ENCODE data around the gene PPM1N.

- TF ChIP-seq, protein P1, sequence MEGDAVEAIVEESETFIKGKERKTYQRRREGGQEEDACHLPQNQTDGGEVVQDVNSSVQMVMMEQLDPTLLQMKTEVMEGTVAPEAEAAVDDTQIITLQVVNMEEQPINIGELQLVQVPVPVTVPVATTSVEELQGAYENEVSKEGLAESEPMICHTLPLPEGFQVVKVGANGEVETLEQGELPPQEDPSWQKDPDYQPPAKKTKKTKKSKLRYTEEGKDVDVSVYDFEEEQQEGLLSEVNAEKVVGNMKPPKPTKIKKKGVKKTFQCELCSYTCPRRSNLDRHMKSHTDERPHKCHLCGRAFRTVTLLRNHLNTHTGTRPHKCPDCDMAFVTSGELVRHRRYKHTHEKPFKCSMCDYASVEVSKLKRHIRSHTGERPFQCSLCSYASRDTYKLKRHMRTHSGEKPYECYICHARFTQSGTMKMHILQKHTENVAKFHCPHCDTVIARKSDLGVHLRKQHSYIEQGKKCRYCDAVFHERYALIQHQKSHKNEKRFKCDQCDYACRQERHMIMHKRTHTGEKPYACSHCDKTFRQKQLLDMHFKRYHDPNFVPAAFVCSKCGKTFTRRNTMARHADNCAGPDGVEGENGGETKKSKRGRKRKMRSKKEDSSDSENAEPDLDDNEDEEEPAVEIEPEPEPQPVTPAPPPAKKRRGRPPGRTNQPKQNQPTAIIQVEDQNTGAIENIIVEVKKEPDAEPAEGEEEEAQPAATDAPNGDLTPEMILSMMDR (IDR thresholded peaks at IDR 0.05): no peak
- no peak for TF ChIP-seq POLR2A (IDR thresholded peaks at IDR 0.05)
These were observed 37.4 kb upstream of the PPM1N start for GRCh38 chr19:45460807-45461347.
